Skeletal muscle cell (primary cell): ENCODE data around the gene HINFP.
"Not testable (repeated sequence)": the region's sequence is repeated elsewhere in the genome, so short reads cannot be mapped to it uniquely, and the experiment has no call there.

Source experiments
- DNase-seq: peaks from one replicate; pipeline ENCODE4 v3.0.0-alpha.2; 2010; ENCODE audit warnings: low read depth
- H3K4me3 ChIP-seq: 2 replicates; pipeline ENCODE4 v1.5.1; 2011; ENCODE audit warnings: low read depth, mild to moderate bottlenecking, control low read depth, low read length, moderate library complexity

The HINFP gene

GRCh38 chr11:119095066-119095880, 26.1 kb upstream of the HINFP start:
- DNase-seq = peak; percentile 98
- H3K4me3 ChIP-seq = peak overlapping the region; percentile 62

- no peak for DNase-seq
These were observed 21.7 kb upstream of the HINFP start for GRCh38 chr11:119099711-119100110.

GRCh38 chr11:119100246-119100970, 21.0 kb upstream of the HINFP start:
- H3K4me3 ChIP-seq = peak overlapping the region; percentile 92
- DNase-seq = no peak

More at GRCh38 chr11:119099711-119100110, 21.7 kb upstream of the HINFP start:
- H3K4me3 ChIP-seq = no peak overlapping the region

GRCh38 chr11:119100994-119101758, 20.2 kb upstream of the HINFP start:
- DNase-seq = no peak
- peak overlapping the region; percentile 92 for H3K4me3 ChIP-seq

GRCh38 chr11:119101759-119102423, 19.5 kb upstream of the HINFP start, which contains the start of gene DPAGT1:
Gene DPAGT1 (minus strand): TSS chr11:119101853. CDS start chr11:119101655, 198 bp downstream.
- peak within 1 kb of the TSS; percentile 92 for H3K4me3 ChIP-seq
- peak; percentile 93 for DNase-seq

GRCh38 chr11:119103161-119103664, 18.2 kb upstream of the HINFP start:
- H3K4me3 ChIP-seq = peak overlapping the region; percentile 92
- DNase-seq = not testable (repeated sequence)

GRCh38 chr11:119103793-119104192, 17.6 kb upstream of the HINFP start:
- no peak overlapping the region for H3K4me3 ChIP-seq
- DNase-seq = no peak

GRCh38 chr11:119106564-119107537, 14.5 kb upstream of the HINFP start, which contains the start of gene C2CD2L:
Gene C2CD2L (plus strand): TSS chr11:119107344. CDS start chr11:119107742, 398 bp downstream.
- peak; percentile 66 for DNase-seq
- peak within 1 kb of the TSS; percentile 75 for H3K4me3 ChIP-seq

GRCh38 chr11:119107538-119108145, 13.7 kb upstream of the HINFP start:
- DNase-seq = no peak
- peak overlapping the region; percentile 75 for H3K4me3 ChIP-seq

- DNase-seq = no peak
These were observed 13.1 kb upstream of the HINFP start for GRCh38 chr11:119108146-119108856.

GRCh38 chr11:119108857-119109221, 12.5 kb upstream of the HINFP start:
- no peak overlapping the region for H3K4me3 ChIP-seq
- DNase-seq = no peak

More at GRCh38 chr11:119108146-119108856, 13.1 kb upstream of the HINFP start:
- peak overlapping the region; percentile 75 for H3K4me3 ChIP-seq

- H3K4me3 ChIP-seq = no peak overlapping the region
These were observed 11.5 kb upstream of the HINFP start for GRCh38 chr11:119109843-119110242.

GRCh38 chr11:119110439-119110838, 10.9 kb upstream of the HINFP start:
- H3K4me3 ChIP-seq = no peak overlapping the region
- no peak for DNase-seq

More at GRCh38 chr11:119109843-119110242, 11.5 kb upstream of the HINFP start:
- no peak for DNase-seq

- no peak for DNase-seq
- no peak overlapping the region for H3K4me3 ChIP-seq
These were observed 9.9 kb upstream of the HINFP start for GRCh38 chr11:119111361-119111925.

GRCh38 chr11:119112314-119113020, 8.9 kb upstream of the HINFP start:
- no peak overlapping the region for H3K4me3 ChIP-seq
- DNase-seq = no peak

GRCh38 chr11:119113716-119114115, 7.7 kb upstream of the HINFP start:
- DNase-seq = no peak
- no peak overlapping the region for H3K4me3 ChIP-seq
